ENCODE measurements around the gene POLE4. TPM values are rescaled to one million over a fixed set of nuclear protein-coding genes. Genes with fewer than 3 reads are reported as not detected.

Gene POLE4
- total and polyA plus RNA-seq, 9 of the 15 experiments (the other 6 are each of a cell fraction or from before 2014, with no cell fraction given) = 25.7 to 73.7 (median 57.3) TPM

DNA sequence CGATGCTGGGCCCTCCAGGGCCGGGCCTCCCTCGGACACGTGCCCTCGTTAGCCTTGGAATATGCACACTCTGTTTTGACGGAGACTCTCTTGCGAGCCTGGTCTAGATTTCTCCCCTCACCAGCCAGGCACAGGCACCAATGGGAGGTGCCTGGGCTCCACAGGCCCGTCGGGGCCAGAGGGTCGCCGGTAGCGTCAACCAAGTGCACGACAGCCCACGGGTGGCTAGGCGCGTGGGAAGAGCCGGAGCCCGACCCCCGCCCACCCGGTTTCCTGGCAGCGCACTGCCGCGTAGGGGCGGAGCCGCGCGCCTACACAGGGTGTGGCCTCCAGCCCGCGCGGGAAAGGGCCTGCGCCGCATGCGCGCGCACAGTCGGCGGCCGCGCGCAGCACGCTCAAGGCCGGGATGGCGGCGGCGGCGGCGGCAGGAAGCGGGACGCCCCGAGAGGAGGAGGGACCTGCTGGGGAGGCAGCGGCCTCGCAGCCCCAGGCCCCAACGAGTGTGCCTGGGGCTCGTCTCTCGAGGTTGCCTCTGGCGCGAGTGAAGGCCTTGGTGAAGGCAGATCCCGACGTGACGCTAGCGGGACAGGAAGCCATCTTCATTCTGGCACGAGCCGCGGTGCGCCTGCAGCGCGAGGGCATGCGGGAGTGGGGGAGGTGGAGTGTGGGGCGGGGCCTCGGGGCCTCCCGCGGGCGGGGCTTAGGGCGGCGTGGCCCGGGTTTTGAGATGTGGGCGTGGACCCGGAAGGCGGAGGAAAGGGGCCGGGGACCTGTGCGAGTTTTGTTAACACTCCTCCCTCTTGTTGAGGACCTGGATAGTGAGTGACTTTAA is at the start of gene POLE4 (continued):
- TF ChIP-seq, protein P1, sequence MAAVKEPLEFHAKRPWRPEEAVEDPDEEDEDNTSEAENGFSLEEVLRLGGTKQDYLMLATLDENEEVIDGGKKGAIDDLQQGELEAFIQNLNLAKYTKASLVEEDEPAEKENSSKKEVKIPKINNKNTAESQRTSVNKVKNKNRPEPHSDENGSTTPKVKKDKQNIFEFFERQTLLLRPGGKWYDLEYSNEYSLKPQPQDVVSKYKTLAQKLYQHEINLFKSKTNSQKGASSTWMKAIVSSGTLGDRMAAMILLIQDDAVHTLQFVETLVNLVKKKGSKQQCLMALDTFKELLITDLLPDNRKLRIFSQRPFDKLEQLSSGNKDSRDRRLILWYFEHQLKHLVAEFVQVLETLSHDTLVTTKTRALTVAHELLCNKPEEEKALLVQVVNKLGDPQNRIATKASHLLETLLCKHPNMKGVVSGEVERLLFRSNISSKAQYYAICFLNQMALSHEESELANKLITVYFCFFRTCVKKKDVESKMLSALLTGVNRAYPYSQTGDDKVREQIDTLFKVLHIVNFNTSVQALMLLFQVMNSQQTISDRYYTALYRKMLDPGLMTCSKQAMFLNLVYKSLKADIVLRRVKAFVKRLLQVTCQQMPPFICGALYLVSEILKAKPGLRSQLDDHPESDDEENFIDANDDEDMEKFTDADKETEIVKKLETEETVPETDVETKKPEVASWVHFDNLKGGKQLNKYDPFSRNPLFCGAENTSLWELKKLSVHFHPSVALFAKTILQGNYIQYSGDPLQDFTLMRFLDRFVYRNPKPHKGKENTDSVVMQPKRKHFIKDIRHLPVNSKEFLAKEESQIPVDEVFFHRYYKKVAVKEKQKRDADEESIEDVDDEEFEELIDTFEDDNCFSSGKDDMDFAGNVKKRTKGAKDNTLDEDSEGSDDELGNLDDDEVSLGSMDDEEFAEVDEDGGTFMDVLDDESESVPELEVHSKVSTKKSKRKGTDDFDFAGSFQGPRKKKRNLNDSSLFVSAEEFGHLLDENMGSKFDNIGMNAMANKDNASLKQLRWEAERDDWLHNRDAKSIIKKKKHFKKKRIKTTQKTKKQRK (IDR thresholded peaks at IDR 0.05; ENCODE audit: borderline replicate concordance, low read depth, low read length) = no peak
- TF ChIP-seq, protein P2, sequence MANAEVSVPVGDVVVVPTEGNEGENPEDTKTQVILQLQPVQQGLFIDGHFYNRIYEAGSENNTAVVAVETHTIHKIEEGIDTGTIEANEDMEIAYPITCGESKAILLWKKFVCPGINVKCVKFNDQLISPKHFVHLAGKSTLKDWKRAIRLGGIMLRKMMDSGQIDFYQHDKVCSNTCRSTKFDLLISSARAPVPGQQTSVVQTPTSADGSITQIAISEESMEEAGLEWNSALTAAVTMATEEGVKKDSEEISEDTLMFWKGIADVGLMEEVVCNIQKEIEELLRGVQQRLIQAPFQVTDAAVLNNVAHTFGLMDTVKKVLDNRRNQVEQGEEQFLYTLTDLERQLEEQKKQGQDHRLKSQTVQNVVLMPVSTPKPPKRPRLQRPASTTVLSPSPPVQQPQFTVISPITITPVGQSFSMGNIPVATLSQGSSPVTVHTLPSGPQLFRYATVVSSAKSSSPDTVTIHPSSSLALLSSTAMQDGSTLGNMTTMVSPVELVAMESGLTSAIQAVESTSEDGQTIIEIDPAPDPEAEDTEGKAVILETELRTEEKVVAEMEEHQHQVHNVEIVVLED (CRISPR knock-in tag; IDR thresholded peaks at IDR 0.05) = peak; percentile 74
- TF ChIP-seq NCOR1 (IDR thresholded peaks at IDR 0.05) (peak; percentile 31; the same call in 1 of the 2 replicates), FOXP1 (CRISPR knock-in tag; IDR thresholded peaks at IDR 0.05) (peak; percentile 97), SMAD1 (IDR thresholded peaks at IDR 0.05; ENCODE audit: low read depth, low read length, partially characterized antibody) (peak; percentile 73), RB1 (IDR thresholded peaks at IDR 0.05; ENCODE audit: low read depth) (peak; percentile 99), NFE2L1 (tag; IDR thresholded peaks at IDR 0.05; ENCODE audit: borderline replicate concordance, low read depth) (no peak), XRCC4 (IDR thresholded peaks at IDR 0.05; ENCODE audit: extremely low read depth, insufficient read depth, insufficient read length) (no peak)
- TF ChIP-seq, protein P3, sequence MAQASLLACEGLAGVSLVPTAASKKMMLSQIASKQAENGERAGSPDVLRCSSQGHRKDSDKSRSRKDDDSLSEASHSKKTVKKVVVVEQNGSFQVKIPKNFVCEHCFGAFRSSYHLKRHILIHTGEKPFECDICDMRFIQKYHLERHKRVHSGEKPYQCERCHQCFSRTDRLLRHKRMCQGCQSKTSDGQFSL (CRISPR knock-in tag; IDR thresholded peaks at IDR 0.05) = peak; percentile 77
- TF ChIP-seq, protein P3 (tag; IDR thresholded peaks at IDR 0.05) = peak in 1 of 2 experiments; percentile 37; a peak in 1 of 4 replicates
- TF ChIP-seq, protein P4, sequence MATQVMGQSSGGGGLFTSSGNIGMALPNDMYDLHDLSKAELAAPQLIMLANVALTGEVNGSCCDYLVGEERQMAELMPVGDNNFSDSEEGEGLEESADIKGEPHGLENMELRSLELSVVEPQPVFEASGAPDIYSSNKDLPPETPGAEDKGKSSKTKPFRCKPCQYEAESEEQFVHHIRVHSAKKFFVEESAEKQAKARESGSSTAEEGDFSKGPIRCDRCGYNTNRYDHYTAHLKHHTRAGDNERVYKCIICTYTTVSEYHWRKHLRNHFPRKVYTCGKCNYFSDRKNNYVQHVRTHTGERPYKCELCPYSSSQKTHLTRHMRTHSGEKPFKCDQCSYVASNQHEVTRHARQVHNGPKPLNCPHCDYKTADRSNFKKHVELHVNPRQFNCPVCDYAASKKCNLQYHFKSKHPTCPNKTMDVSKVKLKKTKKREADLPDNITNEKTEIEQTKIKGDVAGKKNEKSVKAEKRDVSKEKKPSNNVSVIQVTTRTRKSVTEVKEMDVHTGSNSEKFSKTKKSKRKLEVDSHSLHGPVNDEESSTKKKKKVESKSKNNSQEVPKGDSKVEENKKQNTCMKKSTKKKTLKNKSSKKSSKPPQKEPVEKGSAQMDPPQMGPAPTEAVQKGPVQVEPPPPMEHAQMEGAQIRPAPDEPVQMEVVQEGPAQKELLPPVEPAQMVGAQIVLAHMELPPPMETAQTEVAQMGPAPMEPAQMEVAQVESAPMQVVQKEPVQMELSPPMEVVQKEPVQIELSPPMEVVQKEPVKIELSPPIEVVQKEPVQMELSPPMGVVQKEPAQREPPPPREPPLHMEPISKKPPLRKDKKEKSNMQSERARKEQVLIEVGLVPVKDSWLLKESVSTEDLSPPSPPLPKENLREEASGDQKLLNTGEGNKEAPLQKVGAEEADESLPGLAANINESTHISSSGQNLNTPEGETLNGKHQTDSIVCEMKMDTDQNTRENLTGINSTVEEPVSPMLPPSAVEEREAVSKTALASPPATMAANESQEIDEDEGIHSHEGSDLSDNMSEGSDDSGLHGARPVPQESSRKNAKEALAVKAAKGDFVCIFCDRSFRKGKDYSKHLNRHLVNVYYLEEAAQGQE (IDR thresholded peaks at IDR 0.05; ENCODE audit: borderline replicate concordance) = no peak
- TF ChIP-seq, protein P4 (CRISPR knock-in tag; IDR thresholded peaks at IDR 0.05; ENCODE audit: low read depth) = peak; percentile 47; the same call in 1 of the 2 replicates

All from K562 (cell line).